Endothelial cell of umbilical vein (primary cell): ENCODE results near the gene AKAP6. TPM values are rescaled to one million over a fixed set of nuclear protein-coding genes. Genes with fewer than 3 reads are reported as not detected.

Experiments
- BruUV-seq: library from RNA; stranded (reverse); fragments of 400-500 nt; replicated peaks from 2 replicates; lab custom pipeline; 2021; lab: Mats Ljungman, UMichigan
- CTCF ChIA-PET: fragments of 300-600, 350-600 bp; sonication (Branson Sonifier 250); formaldehyde crosslinking; loops from one replicate; lab custom pipeline; 2021; ENCODE audit warnings: antibody characterized with exemption, inconsistent platforms; lab: Charles Lee
- POLR2A ChIA-PET: fragments of 300-600, 350-600 bp; sonication (Branson Sonifier 250); formaldehyde crosslinking; loops from one replicate; lab custom pipeline; 2021; ENCODE audit warnings: antibody characterized with exemption, inconsistent platforms; lab: Charles Lee
- DNase-seq: peaks from one replicate; pipeline ENCODE4 v3.0.0-alpha.2; 2011; ENCODE audit warnings: low read depth, low spot score
- FAIRE-seq: peaks from 2 replicates; lab custom pipeline; 2011; peaks lifted over from hg19 to GRCh38; lab: Jason Lieb, UNC
- H2AFZ ChIP-seq: 2 replicates; pipeline ENCODE4 v1.6.0; 2012; ENCODE audit warnings: low read depth, low read length, control low read depth, inconsistent platforms
- H3K27ac ChIP-seq: 2 replicates; pipeline ENCODE4 v1.5.1; 2011; ENCODE audit warnings: low read depth, mild to moderate bottlenecking, control low read depth, low read length, moderate library complexity; ENCODE audit not compliant: insufficient read depth
- H3K27me3 ChIP-seq, 2 experiments: 2 replicates each; pipeline versions ENCODE4 v1.6.0 to v1.6.1; 2011; ENCODE audit warnings: low read length in 2 of 2, mixed read lengths in 1 of 2; ENCODE audit not compliant: control insufficient read depth in 2 of 2, insufficient read depth in 2 of 2
- H3K36me3 ChIP-seq, 2 experiments: 2 replicates in 1 of 2; 3 replicates in 1 of 2; pipeline ENCODE4 v1.5.1; 2011; ENCODE audit warnings: low read length in 2 of 2, mild to moderate bottlenecking in 1 of 2, moderate library complexity in 1 of 2; ENCODE audit not compliant: control insufficient read depth in 2 of 2, insufficient read depth in 2 of 2; ENCODE audit errors: extremely low read depth in 1 of 2
- H3K4me1 ChIP-seq: 3 replicates; pipeline ENCODE4 v1.5.1; 2011; ENCODE audit warnings: mild to moderate bottlenecking, low read length; ENCODE audit not compliant: control insufficient read depth, insufficient read depth; ENCODE audit errors: extremely low read depth
- H3K4me2 ChIP-seq: 2 replicates; pipeline ENCODE4 v1.6.1; 2011; ENCODE audit warnings: low read length, control low read depth, mixed read lengths; ENCODE audit not compliant: insufficient read depth
- H3K4me3 ChIP-seq, 3 experiments: fragments of 200-600 bp in 1 of 3; sonication (generic), shearing (Covaris generic) in 1 of 3; replicated peaks in 1 of 3; 2 replicates each; pipeline ENCODE4 v1.5.1; 2011 to 2016; ENCODE audit warnings: control low read depth in 3 of 3, low read length in 3 of 3, mild to moderate bottlenecking in 2 of 3, inconsistent platforms in 1 of 3, low read depth in 1 of 3, moderate library complexity in 1 of 3; ENCODE audit not compliant: insufficient read depth in 1 of 3
- H3K79me2 ChIP-seq: 2 replicates; pipeline ENCODE4 v1.6.0; 2012; ENCODE audit warnings: low read length, inconsistent platforms; ENCODE audit not compliant: control insufficient read depth, insufficient read depth
- H3K9ac ChIP-seq: replicated peaks from 2 replicates; pipeline ENCODE3; 2011; ENCODE audit warnings: low read length, control low read depth; ENCODE audit not compliant: insufficient read depth; ENCODE audit errors: extremely low read depth
- H3K9me1 ChIP-seq: replicated peaks from 3 replicates; pipeline ENCODE4 v1.6.0; 2011; ENCODE audit warnings: mild to moderate bottlenecking, low read length; ENCODE audit not compliant: control insufficient read depth, insufficient read depth; ENCODE audit errors: extremely low read depth
- H3K9me3 ChIP-seq: replicated peaks from 2 replicates; pipeline ENCODE4 v1.5.1; 2012; ENCODE audit warnings: low read length, inconsistent platforms; ENCODE audit not compliant: control insufficient read depth, insufficient read depth
- H4K20me1 ChIP-seq: replicated peaks from 2 replicates; pipeline ENCODE3; 2011; ENCODE audit warnings: mild to moderate bottlenecking, low read length; ENCODE audit not compliant: control insufficient read depth, insufficient read depth; ENCODE audit errors: extremely low read depth
- EZH2 ChIP-seq: IDR thresholded peaks from 2 replicates; pipeline ENCODE4 v1.6.1; 2012; ENCODE audit warnings: borderline replicate concordance, low read depth, mild to moderate bottlenecking, moderate library complexity, low read length, inconsistent platforms; ENCODE audit not compliant: severe bottlenecking
- FOS ChIP-seq: IDR thresholded peaks from 2 replicates; pipeline ENCODE4 v1.6.1; 2011; ENCODE audit warnings: mild to moderate bottlenecking, low read length, moderate library complexity, borderline replicate concordance; ENCODE audit not compliant: insufficient read depth
- GATA2 ChIP-seq: IDR thresholded peaks from 2 replicates; pipeline ENCODE4 v1.7.0; 2011; ENCODE audit warnings: low read depth, mild to moderate bottlenecking, moderate library complexity, mixed read lengths, low read length; ENCODE audit not compliant: insufficient read length, insufficient read depth
- JUN ChIP-seq: IDR thresholded peaks from 2 replicates; pipeline ENCODE4 v1.6.1; 2011; ENCODE audit warnings: borderline replicate concordance, low read depth; ENCODE audit not compliant: insufficient read length, insufficient read depth
- MYC ChIP-seq: IDR thresholded peaks from one replicate; pipeline ENCODE4 v1.6.1; 2011; ENCODE audit warnings: mild to moderate bottlenecking, low read depth, low read length
- POLR2A ChIP-seq: IDR thresholded peaks from 2 replicates; pipeline ENCODE4 v1.6.1; 2012; ENCODE audit warnings: low read depth, mild to moderate bottlenecking, control low read depth, low read length
- POLR2AphosphoS5 ChIP-seq: IDR thresholded peaks from 2 replicates; pipeline ENCODE4 v1.6.1; 2012; ENCODE audit warnings: low read depth, mild to moderate bottlenecking, control low read depth, low read length, moderate library complexity; ENCODE audit not compliant: insufficient read depth
- dilution Hi-C: fragments of 300-500 bp; cut with MboI; formaldehyde crosslinking; loops from one replicate; pipeline ENCODE4 v1.15.0; 2019; ENCODE audit warnings: low sequenced_read_pairs; ENCODE audit not compliant: extremely low pct_ligation_motif_present
- intact Hi-C: fragments of 100-400 bp; cut with micrococcal nuclease; formaldehyde crosslinking; loops from one replicate; pipeline ENCODE4 v1.10.0; 2022
- polyA plus RNA-seq, 4 experiments: library from polyadenylated mRNA; depleted of rRNA in 3 of 4; stranded (reverse) in 3 of 4; unstranded in 1 of 4; fragments of >200 nt; gene quantifications; 2 replicates each; pipeline versions ENCODE4 v1.2.1 to v1.2.3, GENCODE V29; 2011 to 2012; ENCODE audit warnings: missing spikeins in 1 of 4
- total RNA-seq: library from RNA; stranded (reverse); gene quantifications from 2 replicates; pipeline ENCODE4 v1.2.3, GENCODE V29; 2021
- TF ChIP-seq, protein P1 (sequence below), 2 donors: IDR thresholded peaks; 1 replicate in 1 of 2; 2 replicates in 1 of 2; pipeline ENCODE4 v1.5.1; 2011; ENCODE audit warnings: low read length in 2 of 2, mild to moderate bottlenecking in 2 of 2, moderate library complexity in 2 of 2, control low read depth in 1 of 2, inconsistent platforms in 1 of 2, low read depth in 1 of 2; ENCODE audit not compliant: insufficient read depth in 1 of 2; ENCODE audit errors: extremely low read depth in 1 of 2
- TF ChIP-seq, protein P2 (sequence below): IDR thresholded peaks from 2 replicates; pipeline ENCODE4 v1.6.1; 2011; ENCODE audit not compliant: insufficient read depth, insufficient read length

Gene AKAP6
- total and polyA plus RNA-seq, 2 donors (not counting 3 experiments of a cell fraction or from before 2014, with no cell fraction given), result 0.03 to 0.49 TPM

DNA sequence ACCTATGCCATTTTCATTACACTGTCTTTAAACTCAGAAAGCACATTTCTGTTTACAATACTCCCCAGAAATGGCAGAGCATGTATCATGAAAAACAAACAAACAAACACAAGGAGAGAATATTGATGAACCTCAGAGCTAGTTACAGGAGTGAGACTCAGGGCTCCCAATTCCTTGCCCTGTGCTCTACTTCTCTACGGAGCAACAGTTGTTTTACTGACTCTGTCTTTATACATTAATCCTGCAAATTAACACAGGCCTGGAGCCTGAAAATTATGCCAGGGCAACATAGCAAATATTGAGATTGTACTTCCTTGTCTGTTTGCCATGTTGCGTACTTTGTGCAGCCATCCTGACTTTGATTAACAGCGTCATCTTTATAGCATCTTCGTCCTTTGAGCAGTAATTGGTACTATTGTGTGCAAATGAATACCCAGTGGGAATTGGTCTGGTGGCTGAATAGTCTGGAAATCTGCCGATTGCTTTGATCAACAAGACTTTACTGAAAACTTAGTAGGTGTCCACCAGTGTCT is 15.2 kb upstream of the AKAP6 start:
- intact Hi-C loops, result no loop called here
- TF ChIP-seq POLR2AphosphoS5 (no peak), GATA2 (no peak), MYC (no peak), FOS (no peak), EZH2 (no peak), JUN (no peak), POLR2A (no peak)
- TF ChIP-seq, protein P1, sequence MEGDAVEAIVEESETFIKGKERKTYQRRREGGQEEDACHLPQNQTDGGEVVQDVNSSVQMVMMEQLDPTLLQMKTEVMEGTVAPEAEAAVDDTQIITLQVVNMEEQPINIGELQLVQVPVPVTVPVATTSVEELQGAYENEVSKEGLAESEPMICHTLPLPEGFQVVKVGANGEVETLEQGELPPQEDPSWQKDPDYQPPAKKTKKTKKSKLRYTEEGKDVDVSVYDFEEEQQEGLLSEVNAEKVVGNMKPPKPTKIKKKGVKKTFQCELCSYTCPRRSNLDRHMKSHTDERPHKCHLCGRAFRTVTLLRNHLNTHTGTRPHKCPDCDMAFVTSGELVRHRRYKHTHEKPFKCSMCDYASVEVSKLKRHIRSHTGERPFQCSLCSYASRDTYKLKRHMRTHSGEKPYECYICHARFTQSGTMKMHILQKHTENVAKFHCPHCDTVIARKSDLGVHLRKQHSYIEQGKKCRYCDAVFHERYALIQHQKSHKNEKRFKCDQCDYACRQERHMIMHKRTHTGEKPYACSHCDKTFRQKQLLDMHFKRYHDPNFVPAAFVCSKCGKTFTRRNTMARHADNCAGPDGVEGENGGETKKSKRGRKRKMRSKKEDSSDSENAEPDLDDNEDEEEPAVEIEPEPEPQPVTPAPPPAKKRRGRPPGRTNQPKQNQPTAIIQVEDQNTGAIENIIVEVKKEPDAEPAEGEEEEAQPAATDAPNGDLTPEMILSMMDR (IDR thresholded peaks at IDR 0.05; ENCODE audit: extremely low read depth in 1 of 2, insufficient read depth in 1 of 2, low read depth in 1 of 2, low read length in 2 of 2), result no peak
- TF ChIP-seq, protein P2, sequence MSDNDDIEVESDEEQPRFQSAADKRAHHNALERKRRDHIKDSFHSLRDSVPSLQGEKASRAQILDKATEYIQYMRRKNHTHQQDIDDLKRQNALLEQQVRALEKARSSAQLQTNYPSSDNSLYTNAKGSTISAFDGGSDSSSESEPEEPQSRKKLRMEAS, result no peak

More for the DNA sequence above, 15.2 kb upstream of the AKAP6 start:
- H3K27me3 ChIP-seq, result no peaks in the 10 kb centered on the region
- no peaks in the 10 kb centered on the region for H4K20me1 ChIP-seq
- H3K9me1 ChIP-seq, result no peaks in the 10 kb centered on the region
- H3K27ac ChIP-seq, result no peak overlapping the region
- dilution Hi-C loops, result no loop called here
- no peak overlapping the region for H3K9ac ChIP-seq
- no peaks in the 10 kb centered on the region for H3K9me3 ChIP-seq
- H3K4me1 ChIP-seq, result no peaks in the 10 kb centered on the region
- FAIRE-seq (no peak), DNase-seq (no peak)
- no peaks in the 10 kb centered on the region for H3K36me3 ChIP-seq
- POLR2A ChIA-PET, result no interaction called here
- CTCF ChIA-PET, result interaction anchor here (0.7 to 2.4 kb wide), 3 partner anchors 9 to 246 kb away, joined by 3 to 5 read pairs (median 3); no protein-coding TSS in a partner anchor
- no TSS peak for BruUV-seq
- H2AFZ ChIP-seq, result no peak overlapping the region
- H3K79me2 ChIP-seq, result no peaks in the 10 kb centered on the region
- H3K4me3 ChIP-seq, result no peak overlapping the region
- H3K4me2 ChIP-seq, result no peak overlapping the region
